ENCODE data around the gene RALBP1. TPM values are rescaled to one million over a fixed set of nuclear protein-coding genes. Genes with fewer than 3 reads are reported as not detected.
"Not testable (repeated sequence)": the region's sequence is repeated elsewhere in the genome, so short reads cannot be mapped to it uniquely, and the experiment has no call there.

The RALBP1 gene
- total and polyA plus RNA-seq, 4 donors = 15.6 to 34.8 (median 21.0) TPM

GRCh38 chr18:9476949-9477348 is 1.6 kb downstream of the RALBP1 start:
- not testable (repeated sequence) for DNase-seq (ENCODE audit: low spot score); H3K27ac ChIP-seq (ENCODE audit: low read depth in 1 of 2, low read length in 2 of 2); H3K9ac ChIP-seq (ENCODE audit: low read depth in 1 of 2, low read length in 2 of 2); H3K4me3 ChIP-seq (ENCODE audit: low read depth in 1 of 3, low read length in 3 of 3); H3K36me3 ChIP-seq (ENCODE audit: control insufficient read depth in 4 of 4, insufficient read depth in 3 of 4, low read depth in 1 of 4, low read length in 3 of 4); H3K9me3 ChIP-seq (ENCODE audit: control insufficient read depth in 4 of 4, low read length in 3 of 4); H3K27me3 ChIP-seq (ENCODE audit: control insufficient read depth in 4 of 4, insufficient read depth in 4 of 4, low read length in 3 of 4)
- WGBS = 93% methylated on average over 12 of the region's 12 CpGs
- H3K4me1 ChIP-seq (ENCODE audit: control insufficient read depth in 4 of 4, insufficient read depth in 4 of 4, low read length in 3 of 4) = peaks cover 3 to 16% (median 11%) of the 10 kb centered on the region in 4 donors

GRCh38 chr18:9477509-9477908 is 2.2 kb downstream of the RALBP1 start:
- DNase-seq (ENCODE audit: low spot score) = no peak
- Histone ChIP-seq H3K36me3 (ENCODE audit: control insufficient read depth in 4 of 4, insufficient read depth in 3 of 4, low read depth in 1 of 4, low read length in 3 of 4) (no peaks in the 10 kb centered on the region), H3K4me3 (ENCODE audit: low read depth in 1 of 3, low read length in 3 of 3) (no peak overlapping the region), H3K9me3 (ENCODE audit: control insufficient read depth in 4 of 4, low read length in 3 of 4) (no peaks in the 10 kb centered on the region), H3K27ac (ENCODE audit: low read depth in 1 of 2, low read length in 2 of 2) (no peak overlapping the region), H3K4me1 (ENCODE audit: control insufficient read depth in 4 of 4, insufficient read depth in 4 of 4, low read length in 3 of 4) (peaks cover 3 to 16% (median 11%) of the 10 kb centered on the region in 4 donors), H3K9ac (ENCODE audit: low read depth in 1 of 2, low read length in 2 of 2) (no peak overlapping the region), H3K27me3 (ENCODE audit: control insufficient read depth in 4 of 4, insufficient read depth in 4 of 4, low read length in 3 of 4) (no peaks in the 10 kb centered on the region)
- 70% methylated on average over 1 of the region's 1 CpG for WGBS
- TF ChIP-seq FOXA2 (IDR thresholded peaks at IDR 0.05) = no peak
- no peak for TF ChIP-seq MAX (IDR thresholded peaks at IDR 0.05)
- TF ChIP-seq CTCF (IDR thresholded peaks at IDR 0.05; ENCODE audit: low read depth, low read length, missing input control) = no peak
- TF ChIP-seq SP1 (IDR thresholded peaks at IDR 0.05) = no peak

GRCh38 chr18:9478545-9478944 is 3.2 kb downstream of the RALBP1 start:
- H3K27ac ChIP-seq (ENCODE audit: low read depth in 1 of 2, low read length in 2 of 2) = no peak overlapping the region
- H3K4me1 ChIP-seq (ENCODE audit: control insufficient read depth in 4 of 4, insufficient read depth in 4 of 4, low read length in 3 of 4) = peaks cover 3 to 16% (median 11%) of the 10 kb centered on the region in 4 donors
- TF ChIP-seq SP1 (IDR thresholded peaks at IDR 0.05) (no peak), MAX (IDR thresholded peaks at IDR 0.05) (no peak), GABPA (IDR thresholded peaks at IDR 0.05 in 1 of 2, conservative IDR thresholded peaks at IDR 0.05 in 1 of 2) (no peak), RXRA (IDR thresholded peaks at IDR 0.05) (no peak), JUND (IDR thresholded peaks at IDR 0.05) (no peak), HNF4G (IDR thresholded peaks at IDR 0.05) (no peak), EGR1 (IDR thresholded peaks at IDR 0.05; ENCODE audit: low read depth in 2 of 2) (no peak), YY1 (IDR thresholded peaks at IDR 0.05) (no peak)
- 94% methylated on average over 31 of the region's 31 CpGs for WGBS
- no peak overlapping the region for H3K4me3 ChIP-seq (ENCODE audit: low read depth in 1 of 3, low read length in 3 of 3)
- no peak for DNase-seq (ENCODE audit: low spot score)
- no peaks in the 10 kb centered on the region for H3K9me3 ChIP-seq (ENCODE audit: control insufficient read depth in 4 of 4, low read length in 3 of 4)
- H3K36me3 ChIP-seq (ENCODE audit: control insufficient read depth in 4 of 4, insufficient read depth in 3 of 4, low read depth in 1 of 4, low read length in 3 of 4) = no peaks in the 10 kb centered on the region
- no peak overlapping the region for H3K9ac ChIP-seq (ENCODE audit: low read depth in 1 of 2, low read length in 2 of 2)
- H3K27me3 ChIP-seq (ENCODE audit: control insufficient read depth in 4 of 4, insufficient read depth in 4 of 4, low read length in 3 of 4) = no peaks in the 10 kb centered on the region

- H3K9ac ChIP-seq (ENCODE audit: low read depth in 1 of 2, low read length in 2 of 2) = no peak overlapping the region
- H3K4me3 ChIP-seq (ENCODE audit: low read depth in 1 of 3, low read length in 3 of 3) = no peak overlapping the region
- no peaks in the 10 kb centered on the region for H3K36me3 ChIP-seq (ENCODE audit: control insufficient read depth in 4 of 4, insufficient read depth in 3 of 4, low read depth in 1 of 4, low read length in 3 of 4)
- H3K27me3 ChIP-seq (ENCODE audit: control insufficient read depth in 4 of 4, insufficient read depth in 4 of 4, low read length in 3 of 4) = no peaks in the 10 kb centered on the region
- H3K9me3 ChIP-seq (ENCODE audit: control insufficient read depth in 4 of 4, low read length in 3 of 4) = no peaks in the 10 kb centered on the region
- H3K27ac ChIP-seq (ENCODE audit: low read depth in 1 of 2, low read length in 2 of 2) = no peak overlapping the region
- no peak for DNase-seq (ENCODE audit: low spot score)
- no peaks in the 10 kb centered on the region for H3K4me1 ChIP-seq (ENCODE audit: control insufficient read depth in 4 of 4, insufficient read depth in 4 of 4, low read length in 3 of 4)
- 88% methylated on average over 1 of the region's 1 CpG for WGBS
- TF ChIP-seq ATF3 (IDR thresholded peaks at IDR 0.05) (no peak), FOXA1 (IDR thresholded peaks at IDR 0.05) (no peak), CTCF (IDR thresholded peaks at IDR 0.05; ENCODE audit: low read depth, low read length, missing input control) (no peak), RXRA (IDR thresholded peaks at IDR 0.05) (no peak), RAD21 (IDR thresholded peaks at IDR 0.05) (no peak), EGR1 (IDR thresholded peaks at IDR 0.05; ENCODE audit: low read depth in 2 of 2) (no peak), NR2F2 (IDR thresholded peaks at IDR 0.05) (no peak), TAF1 (conservative IDR thresholded peaks at IDR 0.05) (no peak), REST (IDR thresholded peaks at IDR 0.05) (no peak)
Observed at GRCh38 chr18:9482790-9483189, 7.5 kb downstream of the RALBP1 start.
